A172 (cell line): ENCODE measurements around the gene ZNF300. TPM values are rescaled to one million over a fixed set of nuclear protein-coding genes. Genes with fewer than 3 reads are reported as not detected.
"Not testable (repeated sequence)": the region's sequence is repeated elsewhere in the genome, so short reads cannot be mapped to it uniquely, and the experiment has no call there.

ENCODE experiments used
- DNase-seq: peaks from one replicate; pipeline ENCODE4 v3.0.0-alpha.2; 2015; ENCODE audit warnings: low spot score
- total RNA-seq: library from RNA; depleted of rRNA; stranded (reverse); fragments of >200 nt; shearing (Covaris generic); gene quantifications from 2 replicates; pipeline ENCODE4 v1.2.3, GENCODE V29; 2014; rRNA removed

Gene ZNF300
- total RNA-seq, 1 experiment from 2014 or later = 15.2 TPM

DNA sequence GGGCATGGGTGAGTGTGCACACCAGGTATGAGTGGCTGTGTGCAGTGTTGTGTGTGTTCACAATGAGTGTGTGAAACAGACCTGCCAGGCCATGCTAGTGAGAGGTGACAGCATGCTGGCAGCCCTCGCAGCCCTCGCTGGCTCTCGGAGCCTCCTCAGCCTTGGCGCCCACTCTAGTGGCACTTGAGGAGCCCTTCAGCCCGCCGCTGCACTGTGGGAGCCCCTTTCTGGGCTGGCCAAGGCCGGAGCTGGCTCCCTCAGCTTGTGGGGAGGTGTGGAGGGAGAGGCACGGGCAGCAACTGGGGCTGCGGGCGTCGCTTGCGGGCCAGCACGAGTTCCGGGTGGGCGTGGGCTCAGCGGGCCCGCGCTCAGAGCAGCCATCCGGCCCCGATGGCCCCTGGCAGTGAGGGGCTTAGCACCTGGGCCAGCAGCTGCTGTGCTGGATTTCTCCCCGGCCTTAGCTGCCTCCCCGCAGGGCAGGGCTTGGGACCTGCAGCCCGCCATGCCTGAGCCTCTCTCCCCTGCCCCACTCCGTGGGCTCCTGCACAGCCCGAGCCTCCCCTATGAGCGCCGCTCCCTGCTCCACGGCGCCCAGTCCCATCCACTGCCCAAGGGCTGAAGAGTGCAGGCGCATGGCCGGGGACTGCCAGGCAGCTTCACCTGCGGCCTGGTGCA, 59.5 kb downstream of the ZNF300 start:
- not testable (repeated sequence) for DNase-seq

Other genes with a start within 250 kb of the ZNF300 start
- 0.07 and 0.45 TPM in 2 replicates for gene MYOZ3, start 243.7 kb downstream of the ZNF300 start, total RNA-seq
- gene RBM22, start 203.9 kb downstream of the ZNF300 start, total RNA-seq = 36.4 and 45.8 TPM in 2 replicates
- 67.7 and 68.0 TPM in 2 replicates for gene DCTN4, start 146.0 kb downstream of the ZNF300 start, total RNA-seq
- gene SMIM3, start 126.2 kb downstream of the ZNF300 start, total RNA-seq = 11.4 and 26.2 TPM in 2 replicates
- gene IRGM, start 58.5 kb downstream of the ZNF300 start, total RNA-seq = not detected in 2 replicates
- gene GPX3, start 115.6 kb upstream of the ZNF300 start, total RNA-seq = not detected in 2 replicates
- 125 and 132 TPM in 2 replicates for gene TNIP1, start 176.1 kb upstream of the ZNF300 start, total RNA-seq